Trophoblast cell (in vitro differentiated cells and primary cell): ENCODE data around the gene HSPB6.

Experiments used
- DNase-seq, 2 donors: peaks; one replicate each; pipeline ENCODE4 v3.0.0-alpha.2; 2016
- H2AFZ ChIP-seq: 2 replicates; pipeline ENCODE4 v1.6.1; 2013; ENCODE audit warnings: low read length, moderate library complexity, mild to moderate bottlenecking; ENCODE audit not compliant: insufficient read depth, poor library complexity
- H2AK5ac ChIP-seq: 2 replicates; pipeline ENCODE4 v1.6.1; 2013; ENCODE audit warnings: mild to moderate bottlenecking, low read length
- H2BK120ac ChIP-seq: 2 replicates; pipeline ENCODE4 v1.6.1; 2013; ENCODE audit warnings: low read length, mild to moderate bottlenecking, moderate library complexity; ENCODE audit not compliant: insufficient read depth, poor library complexity
- H2BK12ac ChIP-seq: 2 replicates; pipeline ENCODE4 v1.6.1; 2013; ENCODE audit warnings: mild to moderate bottlenecking, low read length, moderate library complexity
- H2BK5ac ChIP-seq: 2 replicates; pipeline ENCODE4 v1.6.1; 2013; ENCODE audit warnings: low read length, low read depth, moderate library complexity, mild to moderate bottlenecking; ENCODE audit not compliant: poor library complexity
- H3K14ac ChIP-seq: 2 replicates; pipeline ENCODE4 v1.6.1; 2013; ENCODE audit warnings: mild to moderate bottlenecking, low read length
- H3K18ac ChIP-seq: 2 replicates; pipeline ENCODE4 v1.6.1; 2013; ENCODE audit warnings: mild to moderate bottlenecking, low read length
- H3K23ac ChIP-seq: 2 replicates; pipeline ENCODE4 v1.6.1; 2013; ENCODE audit warnings: low read length
- H3K27ac ChIP-seq: 2 replicates; pipeline ENCODE4 v1.5.1; 2013; ENCODE audit warnings: low read depth, mild to moderate bottlenecking, inconsistent platforms, low read length, moderate library complexity
- H3K27me3 ChIP-seq: 2 replicates; pipeline ENCODE4 v1.6.1; 2013; ENCODE audit warnings: inconsistent platforms, mild to moderate bottlenecking, low read length, moderate library complexity; ENCODE audit not compliant: insufficient read depth
- H3K36me3 ChIP-seq, 2 experiments: 1 replicate in 1 of 2; 2 replicates in 1 of 2; pipeline ENCODE4 v1.6.1; 2013; ENCODE audit warnings: low read length in 2 of 2, mild to moderate bottlenecking in 2 of 2, moderate library complexity in 1 of 2; ENCODE audit not compliant: insufficient read depth in 2 of 2, control insufficient read depth in 1 of 2
- H3K4ac ChIP-seq: 2 replicates; pipeline ENCODE4 v1.6.1; 2013; ENCODE audit warnings: low read depth, mild to moderate bottlenecking, low read length, moderate library complexity
- H3K4me1 ChIP-seq, 2 experiments: 1 replicate in 1 of 2; 2 replicates in 1 of 2; pipeline ENCODE4 v1.6.1; 2013; ENCODE audit warnings: low read length in 2 of 2, mild to moderate bottlenecking in 2 of 2, moderate library complexity in 1 of 2; ENCODE audit not compliant: insufficient read depth in 2 of 2, control insufficient read depth in 1 of 2
- H3K4me2 ChIP-seq: 2 replicates; pipeline ENCODE4 v1.6.1; 2013; ENCODE audit warnings: inconsistent platforms, mild to moderate bottlenecking, low read length, moderate library complexity
- H3K4me3 ChIP-seq: 2 replicates; pipeline ENCODE4 v1.5.1; 2013; ENCODE audit warnings: mild to moderate bottlenecking, low read depth, low read length, inconsistent platforms
- H3K79me1 ChIP-seq: one replicate; pipeline ENCODE4 v1.6.1; 2013; ENCODE audit warnings: low read length
- H3K79me2 ChIP-seq: 2 replicates; pipeline ENCODE4 v1.6.1; 2013; ENCODE audit warnings: low read length, mild to moderate bottlenecking; ENCODE audit not compliant: control insufficient read depth, insufficient read depth, poor library complexity
- H3K9ac ChIP-seq: 2 replicates; pipeline ENCODE4 v1.6.1; 2013; ENCODE audit warnings: mild to moderate bottlenecking, low read length
- H3K9me3 ChIP-seq: 2 replicates; pipeline ENCODE4 v1.6.1; 2013; ENCODE audit warnings: low read depth, mild to moderate bottlenecking, control low read depth, inconsistent platforms, low read length; ENCODE audit not compliant: insufficient read depth
- H4K12ac ChIP-seq: 2 replicates; pipeline ENCODE4 v1.6.1; 2013; ENCODE audit warnings: low read depth, mild to moderate bottlenecking, low read length, moderate library complexity
- H4K8ac ChIP-seq: 2 replicates; pipeline ENCODE4 v1.6.1; 2013; ENCODE audit warnings: low read depth, mild to moderate bottlenecking, low read length, moderate library complexity
- H4K91ac ChIP-seq: one replicate; pipeline ENCODE4 v1.6.1; 2013; ENCODE audit warnings: low read depth, mild to moderate bottlenecking, low read length, moderate library complexity
- WGBS: extraction: QIAGEN DNeasy Blood & Tissue Kit; methylation state at CpG from one replicate; pipeline ENCODE4 v1.1.7; 2013; ENCODE audit warnings: missing lambda C conversion rate; ENCODE audit not compliant: insufficient read length, insufficient coverage; ENCODE audit errors: extremely low coverage; 5-methylcytosine and 5-hydroxymethylcytosine counted together

HSPB6 gene

GRCh38 chr19:35748106-35749020 is 8.5 kb downstream of the HSPB6 start, which contains the start of gene LIN37:
TSS of gene LIN37 (plus strand) at chr19:35748576. CDS start at chr19:35748725, 149 bp downstream.
- Histone ChIP-seq H3K14ac (peak within 1 kb of the TSS; percentile 74), H2BK120ac (peak within 1 kb of the TSS; percentile 72), H3K36me3 (peaks cover 16 to 19% of the 10 kb centered on the region in 2 experiments), H4K8ac (peak within 1 kb of the TSS; percentile 75), H3K4me2 (peak within 1 kb of the TSS; percentile 96), H2BK12ac (peak within 1 kb of the TSS; percentile 38), H3K9ac (peak within 1 kb of the TSS; percentile 95), H3K4me3 (peak within 1 kb of the TSS; percentile 93), H4K12ac (peak within 1 kb of the TSS; percentile 59), H3K27ac (peak within 1 kb of the TSS; percentile 14), H2AFZ (peak within 1 kb of the TSS; percentile 56), H3K4me1 (peaks cover 13 to 24% of the 10 kb centered on the region in 2 experiments), H3K23ac (no peak within 1 kb of the TSS), H3K4ac (peak within 1 kb of the TSS; percentile 93), H3K27me3 (no peaks in the 10 kb centered on the region), H4K91ac (peak within 1 kb of the TSS; percentile 56), H3K79me1 (peaks cover 13% of the 10 kb centered on the region), H2AK5ac (peak within 1 kb of the TSS; percentile 61), H3K18ac (peak within 1 kb of the TSS; percentile 89), H3K79me2 (peaks cover 11% of the 10 kb centered on the region), H3K9me3 (peaks cover 3% of the 10 kb centered on the region), H2BK5ac (peak within 1 kb of the TSS; percentile 32)
- peak; percentile 100 for DNase-seq
- WGBS = no CpG with 5 or more reads among the region's 45 CpGs

GRCh38 chr19:35746531-35746930 is 10.3 kb downstream of the HSPB6 start:
- H2AFZ ChIP-seq = no peak overlapping the region
- H3K27ac ChIP-seq = no peak overlapping the region
- H3K9ac ChIP-seq = peak overlapping the region; percentile 14
- H2BK5ac ChIP-seq = no peak overlapping the region
- H3K9me3 ChIP-seq = peaks cover 3% of the 10 kb centered on the region
- no peak overlapping the region for H3K18ac ChIP-seq
- no peaks in the 10 kb centered on the region for H3K27me3 ChIP-seq
- H4K8ac ChIP-seq = no peak overlapping the region
- no peak overlapping the region for H2BK120ac ChIP-seq
- H3K14ac ChIP-seq = no peak overlapping the region
- WGBS = no CpG with 5 or more reads among the region's 5 CpGs
- H4K91ac ChIP-seq = no peak overlapping the region
- H3K23ac ChIP-seq = no peak overlapping the region
- DNase-seq = no peak
- peak overlapping the region; percentile 0 for H4K12ac ChIP-seq
- H2BK12ac ChIP-seq = no peak overlapping the region
- peak overlapping the region; percentile 9 for H3K4ac ChIP-seq
- peaks cover 3 to 5% of the 10 kb centered on the region in 2 experiments for H3K36me3 ChIP-seq
- peak overlapping the region; percentile 98 for H3K4me2 ChIP-seq
- peaks cover 13% of the 10 kb centered on the region for H3K79me1 ChIP-seq
- peaks cover 11% of the 10 kb centered on the region for H3K79me2 ChIP-seq
- peaks cover 13 to 24% of the 10 kb centered on the region in 2 experiments for H3K4me1 ChIP-seq
- H2AK5ac ChIP-seq = no peak overlapping the region
- H3K4me3 ChIP-seq = no peak overlapping the region

- Histone ChIP-seq H3K14ac (peak overlapping the region; percentile 70), H4K12ac (peak overlapping the region; percentile 22), H3K23ac (no peak overlapping the region), H3K4me3 (peak overlapping the region; percentile 83), H3K18ac (peak overlapping the region; percentile 18), H3K4me2 (peak overlapping the region; percentile 98), H2AFZ (peak overlapping the region; percentile 50), H3K27ac (no peak overlapping the region), H4K8ac (peak overlapping the region; percentile 84), H3K36me3 (peaks cover 3 to 5% of the 10 kb centered on the region in 2 experiments), H2BK120ac (peak overlapping the region; percentile 29), H3K4ac (peak overlapping the region; percentile 16), H3K79me2 (peaks cover 11% of the 10 kb centered on the region), H4K91ac (peak overlapping the region; percentile 84), H2AK5ac (peak overlapping the region; percentile 91), H3K79me1 (peaks cover 13% of the 10 kb centered on the region), H3K4me1 (peaks cover 13 to 24% of the 10 kb centered on the region in 2 experiments), H3K9me3 (peaks cover 3% of the 10 kb centered on the region), H2BK12ac (no peak overlapping the region), H3K27me3 (no peaks in the 10 kb centered on the region), H2BK5ac (peak overlapping the region; percentile 69), H3K9ac (peak overlapping the region; percentile 85)
- no peak for DNase-seq
- no CpG with 5 or more reads among the region's 4 CpGs for WGBS
Measured at GRCh38 chr19:35746087-35746462, 10.8 kb downstream of the HSPB6 start.

GRCh38 chr19:35745328-35746086 is 11.3 kb downstream of the HSPB6 start, which contains the start of the genes PSENEN and U2AF1L4:
TSS of gene PSENEN (plus strand) at chr19:35745651. CDS start at chr19:35745931, 280 bp downstream.
TSS of gene U2AF1L4 (minus strand) at chr19:35745418. CDS start at chr19:35745391, 27 bp downstream.
- peak within 1 kb of the TSS; percentile 91 for H2AK5ac ChIP-seq

More at GRCh38 chr19:35745328-35746086, 11.3 kb downstream of the HSPB6 start, which contains the start of the genes PSENEN and U2AF1L4:
- Histone ChIP-seq H2BK5ac (peak within 1 kb of the TSS; percentile 94), H3K36me3 (peaks cover 3 to 5% of the 10 kb centered on the region in 2 experiments), H3K4ac (peak within 1 kb of the TSS; percentile 61), H3K79me2 (peaks cover 11% of the 10 kb centered on the region), H3K4me3 (peak within 1 kb of the TSS; percentile 86), H2BK120ac (peak within 1 kb of the TSS; percentile 91), H2BK12ac (no peak within 1 kb of the TSS), H3K14ac (peak within 1 kb of the TSS; percentile 88), H3K9me3 (peaks cover 3% of the 10 kb centered on the region), H4K12ac (peak within 1 kb of the TSS; percentile 85), H3K18ac (peak within 1 kb of the TSS; percentile 56), H3K27me3 (no peaks in the 10 kb centered on the region), H3K79me1 (peaks cover 13% of the 10 kb centered on the region), H3K9ac (peak within 1 kb of the TSS; percentile 90), H3K4me2 (peak within 1 kb of the TSS; percentile 98), H3K23ac (no peak within 1 kb of the TSS), H4K8ac (peak within 1 kb of the TSS; percentile 94), H4K91ac (peak within 1 kb of the TSS; percentile 96), H3K27ac (peak within 1 kb of the TSS; percentile 91), H2AFZ (peak within 1 kb of the TSS; percentile 50), H3K4me1 (peaks cover 13 to 24% of the 10 kb centered on the region in 2 experiments)
- WGBS = no CpG with 5 or more reads among the region's 40 CpGs
- peak; percentile 100 for DNase-seq
